ENCODE data around the gene TF. TPM values are rescaled to one million over a fixed set of nuclear protein-coding genes. Genes with fewer than 3 reads are reported as not detected.
A peak's percentile ranks its signal among the peaks of the same experiment; 100 is the strongest.

TF gene
- total and polyA plus RNA-seq, 2 of the 8 experiments (the other 6 are each of a cell fraction or from before 2014, with no cell fraction given): 0.02 to 0.26 TPM

DNA sequence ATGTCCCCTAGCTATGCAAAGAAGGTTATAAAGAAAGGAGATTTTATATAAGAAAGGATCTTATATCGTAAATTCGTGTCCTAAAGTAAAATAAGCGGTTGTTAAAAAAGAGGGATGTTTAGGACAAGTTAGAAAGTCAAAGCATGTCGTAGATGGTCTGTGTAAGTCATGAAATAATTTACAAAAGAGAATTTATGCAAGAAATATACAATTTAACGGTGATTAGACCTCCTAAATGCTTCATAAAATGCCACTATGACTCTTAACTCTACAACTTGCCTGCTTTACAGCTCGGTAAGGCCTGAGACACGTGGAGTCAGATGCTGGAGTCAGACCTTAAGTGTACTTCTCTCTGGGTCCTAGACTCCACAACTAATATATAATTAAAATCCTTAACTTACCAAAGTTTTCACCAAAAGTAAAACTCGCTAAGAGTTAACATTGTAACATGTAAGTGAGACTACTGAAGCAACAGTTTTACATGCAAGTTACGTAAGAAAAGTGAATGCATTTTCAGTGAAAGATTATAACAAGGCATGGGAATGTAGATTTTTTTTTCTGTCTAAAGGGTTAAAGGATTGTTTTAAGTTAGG, 46.1 kb downstream of the TF start:
- no peak overlapping the region for H3K14ac ChIP-seq (ENCODE audit: insufficient read length)
- H2BK12ac ChIP-seq (ENCODE audit: low read depth, low read length): no peak overlapping the region
- H2BK120ac ChIP-seq (replicated peaks; ENCODE audit: low read depth, low read length): no peak overlapping the region
- no peak overlapping the region for H3K23ac ChIP-seq (ENCODE audit: insufficient read length)
- H3K4me2 ChIP-seq (ENCODE audit: insufficient read depth in 1 of 2, low read depth in 2 of 2, low read length in 2 of 2): no peak overlapping the region
- H4K8ac ChIP-seq (ENCODE audit: extremely low read depth, insufficient read depth, low read length): no peak overlapping the region
- H3K27ac ChIP-seq (ENCODE audit: low read depth, low read length): no peak overlapping the region
- H2AK5ac ChIP-seq (ENCODE audit: low read depth, low read length): no peak overlapping the region
- no peaks in the 10 kb centered on the region; a peak in 1 of 8 replicates for H3K36me3 ChIP-seq (ENCODE audit: control insufficient read depth in 2 of 4, insufficient read depth in 4 of 4, low read length in 3 of 4)
- FAIRE-seq: no peak
- H4K5ac ChIP-seq (ENCODE audit: insufficient read length, low read depth, low read length): no peak overlapping the region
- TF ChIP-seq KDM1A (IDR thresholded peaks at IDR 0.05; ENCODE audit: borderline replicate concordance, low read length): 0 out of 2 replicates have a peak, but pooled peaks have one; percentile 20
- TF ChIP-seq KDM5A (IDR thresholded peaks at IDR 0.05; ENCODE audit: low read length): no peak
- TF ChIP-seq RNF2 (IDR thresholded peaks at IDR 0.05; ENCODE audit: borderline replicate concordance, low read depth, low read length, missing control alignments, poor library complexity, severe bottlenecking): no peak
- 0 out of 2 replicates have a peak, but pooled peaks have one; percentile 75 for TF ChIP-seq CBX5 (IDR thresholded peaks at IDR 0.05; ENCODE audit: low read depth, low read length)
- no peaks in the 10 kb centered on the region for H3K23me2 ChIP-seq (ENCODE audit: low read depth, low read length)
- ChIA-PET POLR2A (ENCODE audit: partially characterized antibody) (no interaction called here), CTCF (ENCODE audit: partially characterized antibody) (interaction anchor here (0.7 kb wide), 1 partner anchor 109 kb away, joined by 3 read pairs; no protein-coding TSS in a partner anchor)
- no peak overlapping the region for H3K56ac ChIP-seq (replicated peaks; ENCODE audit: insufficient read length, low read depth, low read length)
- H3K18ac ChIP-seq (ENCODE audit: extremely low read depth, low read length): no peak overlapping the region
- WGBS, 2 experiments (ENCODE audit: extremely low coverage in 1 of 2, insufficient coverage in 1 of 2, insufficient read length in 1 of 2, insufficient replicate concordance in 2 of 2, low coverage in 1 of 2, low lambda C conversion rate in 2 of 2, missing lambda C conversion rate in 1 of 2): 59% methylated on average over 9 of the region's 9 CpGs; no CpG with 5 or more reads in 1 of the 2 experiments
- no peaks in the 10 kb centered on the region for H3K79me1 ChIP-seq (ENCODE audit: low read depth, low read length)
- no peaks in the 10 kb centered on the region for H3K4me1 ChIP-seq (replicated peaks in 1 of 4; ENCODE audit: control insufficient read depth in 3 of 4, insufficient read depth in 4 of 4, low read length in 3 of 4)
- H3K9me3 ChIP-seq (ENCODE audit: insufficient read depth in 2 of 2, low read depth in 1 of 2, low read length in 1 of 2): peaks cover 20 to 37% of the 10 kb centered on the region in 2 experiments
- no peak overlapping the region for H2AFZ ChIP-seq (ENCODE audit: low read length)
- H3K4ac ChIP-seq (replicated peaks; ENCODE audit: insufficient read length, low read depth, low read length): no peak overlapping the region
- H4K91ac ChIP-seq (replicated peaks; ENCODE audit: insufficient read length, low read length): no peak overlapping the region
- H3K9ac ChIP-seq (replicated peaks in 1 of 4; ENCODE audit: extremely low read depth in 1 of 4, low read depth in 3 of 4, low read length in 3 of 4): no peak overlapping the region
- no peak overlapping the region for H2BK5ac ChIP-seq (ENCODE audit: low read depth, low read length)
- no peak overlapping the region for H3K4me3 ChIP-seq (ENCODE audit: extremely low read depth in 1 of 4, insufficient read depth in 2 of 4, low read depth in 3 of 4, low read length in 4 of 4)
- no peak overlapping the region for H2BK15ac ChIP-seq (ENCODE audit: low read length)
- no peaks in the 10 kb centered on the region; a peak in 1 of 7 replicates for H3K27me3 ChIP-seq (replicated peaks in 1 of 4; ENCODE audit: control insufficient read depth in 3 of 4, extremely low read depth in 1 of 4, insufficient read depth in 3 of 4, low read length in 3 of 4)
- no peaks in the 10 kb centered on the region for H3K79me2 ChIP-seq (ENCODE audit: control insufficient read depth in 1 of 2, insufficient read depth in 2 of 2, low read length in 2 of 2)
- DNase-seq (ENCODE audit: low read depth in 1 of 2, low spot score in 2 of 2): no peak
- no peak overlapping the region for H2BK20ac ChIP-seq (ENCODE audit: low read length)
- H4K20me1 ChIP-seq (replicated peaks in 1 of 2; ENCODE audit: control insufficient read depth in 1 of 2, insufficient read depth in 2 of 2, low read length in 2 of 2): no peaks in the 10 kb centered on the region
